Karpas-422 (cell line): ENCODE results near the gene GCNA. TPM values are rescaled to one million over a fixed set of nuclear protein-coding genes. Genes with fewer than 3 reads are reported as not detected.
A peak's percentile ranks its signal among the peaks of the same experiment; 100 is the strongest.
"Not testable (repeated sequence)": the region's sequence is repeated elsewhere in the genome, so short reads cannot be mapped to it uniquely, and the experiment has no call there.

Source experiments
- DNase-seq: peaks from one replicate; pipeline ENCODE4 v3.0.0-alpha.2; 2015
- H2AFZ ChIP-seq: fragments of 200-600 bp; sonication (generic); 2 replicates; pipeline ENCODE4 v1.6.1; 2014; ENCODE audit warnings: antibody characterized with exemption, low read length, mixed read lengths
- H3K27ac ChIP-seq: fragments of 200-600 bp; sonication (generic); 2 replicates; pipeline ENCODE4 v1.5.1; 2014; ENCODE audit warnings: mild to moderate bottlenecking, low read length, moderate library complexity
- H3K27me3 ChIP-seq: fragments of 200-600 bp; sonication (generic); 2 replicates; pipeline ENCODE4 v1.6.1; 2014; ENCODE audit warnings: low read length, mixed read lengths
- H3K36me3 ChIP-seq: fragments of 200-600 bp; sonication (generic); 2 replicates; pipeline ENCODE4 v1.6.1; 2014; ENCODE audit warnings: low read length, mixed read lengths; ENCODE audit not compliant: insufficient read depth
- H3K4me1 ChIP-seq: fragments of 200-600 bp; sonication (generic); 2 replicates; pipeline ENCODE4 v1.6.1; 2014; ENCODE audit warnings: mild to moderate bottlenecking, low read length, mixed read lengths
- H3K4me2 ChIP-seq: fragments of 200-600 bp; sonication (generic); 2 replicates; pipeline ENCODE4 v1.6.1; 2014; ENCODE audit warnings: low read length, low read depth, mild to moderate bottlenecking; ENCODE audit not compliant: poor library complexity, severe bottlenecking
- H3K4me3 ChIP-seq: fragments of 200-600 bp; sonication (generic); 2 replicates; pipeline ENCODE4 v1.5.1; 2014; ENCODE audit warnings: mild to moderate bottlenecking, antibody characterized with exemption, low read length, mixed read lengths
- H3K79me2 ChIP-seq: fragments of 200-600 bp; sonication (generic); 2 replicates; pipeline ENCODE4 v1.6.1; 2014; ENCODE audit warnings: mild to moderate bottlenecking, low read length, mixed read lengths
- H3K9ac ChIP-seq: fragments of 200-600 bp; sonication (generic); 2 replicates; pipeline ENCODE4 v1.6.0; 2014; ENCODE audit warnings: low read length
- H3K9me2 ChIP-seq: fragments of 200-600 bp; sonication (generic), shearing (Covaris generic); replicated peaks from 2 replicates; pipeline ENCODE4 v1.6.0; 2014; ENCODE audit warnings: mild to moderate bottlenecking, low read length, moderate library complexity; ENCODE audit not compliant: insufficient read depth
- H3K9me3 ChIP-seq: fragments of 300-700, 200-600 bp; sonication (generic); 2 replicates; pipeline ENCODE4 v1.6.1; 2014; ENCODE audit warnings: low read length, mixed read lengths
- H4K20me1 ChIP-seq: fragments of 200-600 bp; sonication (generic); 2 replicates; pipeline ENCODE4 v1.6.1; 2014; ENCODE audit warnings: mild to moderate bottlenecking, antibody characterized with exemption, low read length, low read depth; ENCODE audit not compliant: insufficient read depth
- total RNA-seq: library from RNA; depleted of rRNA; stranded (reverse); fragments of >200 nt; shearing (Covaris generic); gene quantifications from 2 replicates; pipeline ENCODE4 v1.2.3, GENCODE V29; 2014; ENCODE audit warnings: low replicate concordance

GCNA gene
- total RNA-seq, 1 experiment from 2014 or later: 5.4 TPM

DNA sequence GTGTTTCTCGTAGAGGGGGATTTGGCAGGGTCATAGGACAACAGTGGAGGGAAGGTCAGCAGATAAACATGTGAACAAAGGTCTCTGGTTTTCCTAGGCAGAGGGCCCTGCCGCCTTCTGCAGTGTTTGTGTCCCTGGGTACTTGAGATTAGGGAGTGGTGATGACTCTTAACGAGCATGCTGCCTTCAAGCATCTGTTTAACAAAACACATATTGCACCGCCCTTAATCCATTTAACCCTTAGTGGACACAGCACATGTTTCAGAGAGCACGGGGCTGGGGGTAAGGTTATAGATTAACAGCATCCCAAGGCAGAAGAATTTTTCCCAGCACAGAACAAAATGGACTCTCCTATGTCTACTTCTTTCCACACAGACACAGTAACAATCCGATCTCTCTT, 66.2 kb downstream of the GCNA start:
- H2AFZ ChIP-seq, H3K9me3 ChIP-seq: not testable (repeated sequence)

DNA sequence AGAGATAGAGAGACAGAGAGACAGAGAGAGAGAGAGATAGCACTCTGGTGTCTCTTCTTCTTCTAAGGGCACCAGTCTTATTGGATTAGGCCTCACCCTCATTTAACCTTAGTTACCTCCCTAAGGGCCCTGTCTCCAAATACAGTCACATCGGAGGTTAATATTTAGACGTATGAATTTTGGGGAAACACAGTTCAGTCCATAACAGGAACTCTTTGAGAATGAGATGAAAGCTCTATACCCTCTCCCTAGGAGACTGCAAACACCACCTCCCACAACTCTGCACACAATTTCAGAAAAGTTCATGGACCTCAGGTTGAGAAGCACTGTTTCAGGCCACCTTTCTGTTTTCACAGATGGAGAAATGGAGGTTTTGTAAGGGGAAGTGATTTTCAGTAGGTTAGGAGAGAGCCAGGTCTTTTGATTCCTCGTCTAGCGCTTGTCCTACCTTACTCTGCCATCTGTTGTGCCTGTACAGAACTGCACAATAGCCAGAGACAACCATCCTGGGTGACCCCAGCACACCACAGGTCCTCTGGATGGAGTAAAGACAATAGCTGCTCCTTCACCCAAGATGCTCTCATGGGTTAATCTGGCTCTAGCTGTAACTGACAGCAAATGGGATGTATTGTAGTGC, 72.2 kb downstream of the GCNA start:
- no peak overlapping the region for H3K27ac ChIP-seq
- H3K9ac ChIP-seq: no peak overlapping the region
- no peaks in the 10 kb centered on the region for H3K36me3 ChIP-seq
- peak; percentile 47 for DNase-seq
- H3K9me2 ChIP-seq: no peaks in the 10 kb centered on the region
- H3K4me1 ChIP-seq: peaks cover 12% of the 10 kb centered on the region
- H3K4me2 ChIP-seq: no peak overlapping the region
- no peaks in the 10 kb centered on the region for H4K20me1 ChIP-seq
- no peak overlapping the region for H3K4me3 ChIP-seq
- no peaks in the 10 kb centered on the region for H3K79me2 ChIP-seq
- H3K27me3 ChIP-seq: no peaks in the 10 kb centered on the region
- H2AFZ ChIP-seq: no peak overlapping the region
- no peaks in the 10 kb centered on the region for H3K9me3 ChIP-seq

More for the DNA sequence above, 66.2 kb downstream of the GCNA start:
- H4K20me1 ChIP-seq, H3K9ac ChIP-seq, H3K27ac ChIP-seq, H3K4me2 ChIP-seq, H3K4me3 ChIP-seq, DNase-seq, H3K27me3 ChIP-seq, H3K9me2 ChIP-seq, H3K79me2 ChIP-seq, H3K4me1 ChIP-seq, H3K36me3 ChIP-seq: not testable (repeated sequence)

DNA sequence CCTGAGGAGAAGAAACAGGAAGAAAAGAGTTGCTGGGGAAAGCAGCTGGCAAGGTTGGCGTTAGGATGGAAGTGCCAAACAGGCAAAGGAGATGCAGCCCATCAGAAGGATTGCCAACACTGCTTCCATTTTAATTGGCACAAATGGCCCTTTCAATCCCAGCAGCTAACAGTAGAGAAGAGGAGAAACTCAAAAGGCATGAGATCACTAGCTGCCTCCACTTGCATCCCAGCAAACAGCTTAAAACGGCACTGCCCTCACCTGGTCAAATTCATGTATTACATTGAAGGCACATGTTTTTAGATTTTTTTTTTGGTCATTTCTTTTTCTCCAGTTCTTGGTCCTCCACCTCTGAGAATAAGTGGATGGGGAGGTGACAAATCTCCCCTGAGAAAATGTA, 74.2 kb downstream of the GCNA start:
- H3K79me2 ChIP-seq: no peaks in the 10 kb centered on the region
- H3K36me3 ChIP-seq: no peaks in the 10 kb centered on the region
- no peaks in the 10 kb centered on the region for H3K9me3 ChIP-seq
- no peak overlapping the region for H2AFZ ChIP-seq
- H3K4me3 ChIP-seq: no peak overlapping the region
- peak; percentile 85 for DNase-seq
- H3K9ac ChIP-seq: no peak overlapping the region
- no peaks in the 10 kb centered on the region for H4K20me1 ChIP-seq
- H3K4me2 ChIP-seq: no peak overlapping the region
- H3K27ac ChIP-seq: no peak overlapping the region
- H3K9me2 ChIP-seq: no peaks in the 10 kb centered on the region
- peaks cover 12% of the 10 kb centered on the region for H3K4me1 ChIP-seq
- H3K27me3 ChIP-seq: no peaks in the 10 kb centered on the region

DNA sequence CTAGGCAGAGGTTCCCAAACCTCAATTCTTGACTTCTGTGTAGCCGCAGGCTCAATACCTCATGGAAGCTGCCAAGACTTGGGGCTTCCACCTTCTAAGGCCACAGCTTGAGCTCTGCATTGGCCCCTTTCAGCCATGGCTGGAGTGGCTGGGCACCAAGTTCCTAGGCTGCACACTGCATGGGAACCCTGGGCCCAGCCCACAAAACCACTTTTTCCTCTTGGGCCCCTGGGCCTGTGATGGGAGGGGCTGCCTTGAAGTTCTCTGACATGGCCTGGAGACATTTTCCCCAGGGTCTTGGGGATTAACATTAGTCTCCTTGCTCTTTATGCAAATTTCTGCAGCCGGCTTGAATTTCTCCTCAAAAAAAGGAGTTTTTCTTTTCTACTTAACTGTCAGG, 75.1 kb downstream of the GCNA start:
- no peaks in the 10 kb centered on the region for H4K20me1 ChIP-seq
- H3K4me3 ChIP-seq: no peak overlapping the region
- no peaks in the 10 kb centered on the region for H3K9me3 ChIP-seq
- no peaks in the 10 kb centered on the region for H3K9me2 ChIP-seq
- H3K79me2 ChIP-seq: no peaks in the 10 kb centered on the region
- no peak overlapping the region for H2AFZ ChIP-seq
- H3K27ac ChIP-seq: no peak overlapping the region
- DNase-seq: peak; percentile 51
- H3K27me3 ChIP-seq: no peaks in the 10 kb centered on the region
- peaks cover 12% of the 10 kb centered on the region for H3K4me1 ChIP-seq
- H3K4me2 ChIP-seq: peak overlapping the region; percentile 38
- H3K36me3 ChIP-seq: no peaks in the 10 kb centered on the region
- no peak overlapping the region for H3K9ac ChIP-seq

DNA sequence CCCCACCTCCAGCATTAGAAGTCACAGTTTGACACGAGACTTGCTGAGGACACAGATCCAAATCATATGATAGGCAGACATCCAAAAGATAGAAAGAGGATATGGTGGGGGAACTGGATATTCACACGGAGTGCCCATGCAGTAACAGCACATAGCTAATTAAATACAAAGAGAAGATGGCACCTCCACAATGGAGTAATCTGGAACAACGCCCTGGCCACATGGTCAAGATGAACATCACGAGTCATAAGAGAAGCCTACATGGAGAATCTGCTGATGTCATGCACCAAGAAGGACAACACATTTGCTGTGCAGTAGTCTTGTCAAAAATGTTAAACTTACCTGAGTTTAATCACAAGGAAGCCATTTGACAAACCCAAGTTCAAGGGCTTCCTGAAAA, 79.0 kb downstream of the GCNA start:
- no peaks in the 10 kb centered on the region for H3K27me3 ChIP-seq
- no peak overlapping the region for H2AFZ ChIP-seq
- H3K4me2 ChIP-seq: no peak overlapping the region
- no peaks in the 10 kb centered on the region for H3K9me2 ChIP-seq
- H3K4me1 ChIP-seq: peaks cover 10% of the 10 kb centered on the region
- H3K9me3 ChIP-seq: no peaks in the 10 kb centered on the region
- H3K27ac ChIP-seq: no peak overlapping the region
- H3K4me3 ChIP-seq: no peak overlapping the region
- H4K20me1 ChIP-seq: no peaks in the 10 kb centered on the region
- no peak for DNase-seq
- no peaks in the 10 kb centered on the region for H3K79me2 ChIP-seq
- no peaks in the 10 kb centered on the region for H3K36me3 ChIP-seq
- H3K9ac ChIP-seq: no peak overlapping the region

DNA sequence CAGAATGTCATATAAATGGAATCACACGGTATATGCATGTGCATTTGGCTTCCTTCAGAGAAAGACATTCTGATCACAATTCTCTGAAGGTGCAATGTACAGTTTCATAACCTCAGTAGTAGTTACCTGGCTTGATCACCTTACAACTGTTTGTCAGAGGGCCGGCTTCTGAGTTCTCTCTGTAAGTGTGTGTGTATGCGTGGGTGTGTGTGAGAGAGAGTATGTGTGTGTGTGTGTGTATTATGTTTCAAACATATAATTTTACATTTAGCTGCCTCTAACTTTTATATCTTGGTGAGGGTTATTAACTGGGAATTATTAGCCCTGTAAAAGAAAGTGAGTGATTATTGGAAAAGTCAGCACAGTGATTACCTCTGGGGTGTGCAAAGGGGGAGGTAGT, 81.1 kb downstream of the GCNA start:
- H3K27me3 ChIP-seq: no peaks in the 10 kb centered on the region
- H3K4me3 ChIP-seq: no peak overlapping the region
- H3K27ac ChIP-seq: no peak overlapping the region
- no peaks in the 10 kb centered on the region for H3K9me2 ChIP-seq
- no peak for DNase-seq
- no peak overlapping the region for H3K4me2 ChIP-seq
- H2AFZ ChIP-seq: no peak overlapping the region
- no peak overlapping the region for H3K9ac ChIP-seq
- H3K79me2 ChIP-seq: no peaks in the 10 kb centered on the region
- H4K20me1 ChIP-seq: no peaks in the 10 kb centered on the region
- H3K4me1 ChIP-seq: no peaks in the 10 kb centered on the region
- no peaks in the 10 kb centered on the region for H3K36me3 ChIP-seq
- no peaks in the 10 kb centered on the region for H3K9me3 ChIP-seq

DNA sequence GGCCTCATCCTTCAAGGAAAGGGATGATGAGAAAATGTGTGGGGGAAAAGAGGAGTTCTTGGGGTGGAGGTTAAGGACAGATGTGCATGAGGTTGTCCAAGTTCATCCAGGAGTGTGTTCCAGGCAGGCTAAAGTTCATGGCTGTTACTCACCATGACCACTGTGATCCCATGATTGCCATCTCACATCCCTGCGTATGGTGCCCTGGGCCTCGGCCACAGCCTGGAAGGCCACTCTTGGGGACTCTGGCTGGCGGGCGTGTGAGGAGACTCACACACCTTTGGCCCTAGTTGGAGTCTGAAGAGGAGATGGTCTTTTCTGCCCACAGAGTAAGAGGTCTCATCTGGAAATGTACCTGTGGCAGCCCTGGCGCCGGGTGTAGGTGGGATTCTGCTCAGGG, 81.7 kb downstream of the GCNA start:
- Histone ChIP-seq H3K79me2 (no peaks in the 10 kb centered on the region), H3K9me2 (no peaks in the 10 kb centered on the region), H3K36me3 (no peaks in the 10 kb centered on the region), H3K4me2 (no peak overlapping the region), H3K27ac (no peak overlapping the region), H3K4me3 (no peak overlapping the region), H3K4me1 (no peaks in the 10 kb centered on the region), H3K27me3 (no peaks in the 10 kb centered on the region), H2AFZ (no peak overlapping the region), H4K20me1 (no peaks in the 10 kb centered on the region), H3K9ac (no peak overlapping the region), H3K9me3 (no peaks in the 10 kb centered on the region)
- DNase-seq: no peak

DNA sequence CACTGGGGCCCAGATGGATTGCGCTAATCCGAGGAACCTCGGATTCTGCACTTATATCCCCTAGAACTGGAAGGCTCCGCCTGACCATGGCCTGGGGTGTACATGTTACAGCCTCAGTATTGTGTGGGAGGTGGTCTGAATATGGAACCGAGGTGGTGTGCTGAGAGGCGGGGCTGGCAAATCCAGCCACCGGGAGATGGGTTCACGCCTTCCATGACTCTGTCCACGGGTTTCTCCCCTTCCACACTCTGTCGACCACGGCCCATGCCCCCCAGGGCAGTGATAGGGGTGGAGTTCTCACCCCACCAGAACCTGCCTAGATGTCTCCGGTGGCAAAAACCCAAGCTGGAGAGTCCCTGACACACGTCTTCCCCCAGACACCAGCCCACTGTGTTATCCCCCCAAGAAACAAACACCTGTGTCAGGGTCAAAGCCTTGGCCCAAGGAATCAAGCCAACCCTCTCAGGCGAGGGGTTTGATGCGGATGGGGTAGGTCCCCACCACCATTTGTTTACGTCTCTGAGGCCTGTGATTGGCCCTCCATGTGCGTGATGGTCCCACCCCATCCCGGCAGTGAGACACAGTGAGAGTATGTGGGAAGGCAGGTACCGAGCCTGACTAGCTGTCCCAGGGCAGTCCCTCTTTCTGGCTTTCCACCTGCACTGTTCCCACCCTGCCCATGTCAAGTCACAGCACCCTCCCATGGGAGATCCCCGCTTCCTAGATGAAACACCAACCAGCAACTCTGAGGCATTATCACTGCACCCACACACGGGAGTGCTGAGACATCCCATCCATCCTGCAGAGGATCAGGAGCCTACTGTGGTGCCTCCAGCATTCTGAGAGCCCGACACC, 82.6 kb downstream of the GCNA start:
- Histone ChIP-seq H3K9ac (no peak overlapping the region), H3K79me2 (no peaks in the 10 kb centered on the region), H3K27me3 (no peaks in the 10 kb centered on the region), H3K4me3 (no peak overlapping the region), H3K4me1 (no peaks in the 10 kb centered on the region), H4K20me1 (no peaks in the 10 kb centered on the region), H3K9me2 (no peaks in the 10 kb centered on the region), H3K4me2 (no peak overlapping the region), H2AFZ (no peak overlapping the region), H3K27ac (no peak overlapping the region), H3K9me3 (no peaks in the 10 kb centered on the region), H3K36me3 (no peaks in the 10 kb centered on the region)
- DNase-seq: no peak
